ENCODE data around the gene SLC41A1.

SLC41A1 gene

GRCh38 chr1:205750138-205751035 is 62.6 kb downstream of the SLC41A1 start, which contains the start of gene NUCKS1:
Gene NUCKS1, minus strand, starts transcription at chr1:205750182. Its CDS starts 209 bp downstream, at chr1:205749973.
- DNase-seq: peak; percentile 97

DNA sequence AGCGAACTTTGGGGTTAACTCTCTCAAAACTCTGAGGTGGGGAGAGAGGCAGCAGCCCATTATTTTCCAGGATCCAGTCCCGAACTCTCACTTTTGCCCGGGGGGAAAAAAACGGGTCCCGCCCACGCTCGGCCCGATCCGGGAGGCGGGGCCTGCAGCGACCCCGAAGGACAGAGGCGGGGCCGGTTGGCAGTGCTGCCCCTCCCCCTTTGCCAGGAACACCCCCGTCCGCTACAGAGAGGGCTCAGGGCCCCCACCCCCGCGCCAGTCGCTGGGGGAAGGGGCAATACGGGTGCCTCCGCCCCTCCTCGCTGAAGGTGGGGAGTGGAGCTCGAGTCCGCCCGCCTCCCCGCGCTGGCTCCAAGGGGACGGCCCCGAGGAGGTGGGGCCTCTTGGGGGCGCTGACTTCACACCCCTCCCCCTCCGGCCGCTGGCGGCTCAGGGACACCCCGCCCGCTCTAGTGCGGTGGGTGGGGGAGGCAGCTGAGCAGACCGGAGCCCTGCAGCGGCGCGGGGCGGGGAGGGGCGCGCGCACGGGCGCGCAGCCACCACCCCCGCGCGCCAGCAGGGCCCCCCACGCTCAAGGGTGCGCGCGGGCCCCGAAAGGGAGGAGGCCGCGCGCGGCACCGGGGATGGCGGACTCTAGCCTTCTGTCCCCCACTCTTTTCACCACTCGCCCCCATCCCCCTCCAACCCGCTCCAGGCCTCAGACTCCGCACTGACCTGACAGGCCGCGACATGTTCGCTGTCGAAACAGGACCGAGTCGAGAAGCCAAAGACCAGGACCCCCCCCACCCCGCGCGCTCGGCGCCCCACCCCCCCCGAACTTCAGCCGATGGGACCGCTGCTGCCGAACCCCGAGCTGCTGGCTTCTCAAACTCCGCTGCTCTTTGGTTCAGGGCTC is 63.5 kb downstream of the SLC41A1 start:
- DNase-seq: peak; percentile 95

- DNase-seq: peak; percentile 23
Measured at GRCh38 chr1:205748403-205749233, 64.4 kb downstream of the SLC41A1 start.

DNA sequence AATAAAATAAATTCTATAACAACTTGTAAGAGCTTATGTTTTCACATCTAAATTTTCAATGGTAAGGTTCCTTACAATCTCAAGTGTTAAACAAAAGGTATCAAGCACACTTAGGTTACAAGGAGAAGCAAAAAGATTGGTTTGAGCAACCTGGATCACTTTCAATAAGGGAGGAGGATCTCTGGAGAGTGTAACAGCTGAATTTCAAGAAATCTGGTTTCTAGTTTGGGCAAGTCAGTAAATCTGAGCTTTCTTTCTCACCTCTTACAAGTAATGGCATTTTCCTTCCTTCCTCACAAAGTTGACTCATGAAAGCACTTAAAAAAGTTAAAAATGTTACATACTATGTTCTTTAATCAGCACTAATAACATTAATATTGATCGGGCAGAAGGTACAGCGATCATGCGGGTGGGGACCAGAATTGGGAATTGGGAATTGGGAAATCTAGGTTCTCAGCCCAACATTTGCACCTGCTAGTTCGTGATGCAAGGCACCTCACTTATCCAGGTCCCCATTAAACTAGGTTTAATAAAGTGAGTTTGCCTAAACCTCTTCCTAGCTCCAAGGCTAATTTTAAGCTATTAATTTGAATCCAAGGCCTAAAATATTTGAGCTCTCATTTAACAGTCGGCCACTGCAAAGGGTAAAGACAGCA is 66.1 kb downstream of the SLC41A1 start:
- no peak for DNase-seq

DNA sequence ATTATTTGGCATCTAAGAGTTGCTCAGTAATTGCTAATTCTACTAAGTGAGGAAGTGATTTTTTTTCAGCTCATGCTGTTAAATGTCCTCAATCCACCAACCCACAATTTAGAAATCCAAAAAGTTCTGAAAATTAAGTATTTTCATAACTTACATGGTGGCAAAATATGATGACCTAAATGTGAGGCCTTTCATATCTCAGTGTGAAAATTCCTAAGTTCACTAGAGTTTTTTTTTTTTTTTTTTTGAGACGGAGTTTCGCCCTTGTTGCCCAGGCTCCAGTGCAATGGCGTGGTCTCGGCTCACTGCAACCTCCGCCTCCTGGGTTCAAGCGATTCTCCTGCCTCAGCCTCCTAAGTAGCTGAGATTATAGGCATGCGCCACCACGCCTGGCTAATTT is 68.6 kb downstream of the SLC41A1 start:
- DNase-seq: no peak

DNA sequence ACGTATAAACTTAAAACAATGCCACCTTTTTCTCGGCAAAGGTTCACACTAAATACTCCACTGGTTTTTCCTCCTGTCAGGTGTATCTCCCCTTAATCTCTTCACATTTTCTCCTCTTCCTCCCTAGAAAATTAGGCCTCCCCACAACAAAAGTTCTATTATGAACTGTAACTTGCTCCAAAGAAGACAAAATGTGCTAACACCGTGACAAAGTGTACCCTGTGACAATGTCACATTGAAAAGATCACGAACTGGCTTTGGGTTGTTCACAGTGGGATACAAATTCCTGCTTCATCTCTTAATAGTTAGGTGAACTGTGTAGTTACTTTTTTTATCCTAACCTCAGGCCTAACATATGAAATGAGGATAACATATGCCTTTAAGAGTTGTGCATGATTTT is 69.0 kb downstream of the SLC41A1 start:
- no peak for DNase-seq

DNA sequence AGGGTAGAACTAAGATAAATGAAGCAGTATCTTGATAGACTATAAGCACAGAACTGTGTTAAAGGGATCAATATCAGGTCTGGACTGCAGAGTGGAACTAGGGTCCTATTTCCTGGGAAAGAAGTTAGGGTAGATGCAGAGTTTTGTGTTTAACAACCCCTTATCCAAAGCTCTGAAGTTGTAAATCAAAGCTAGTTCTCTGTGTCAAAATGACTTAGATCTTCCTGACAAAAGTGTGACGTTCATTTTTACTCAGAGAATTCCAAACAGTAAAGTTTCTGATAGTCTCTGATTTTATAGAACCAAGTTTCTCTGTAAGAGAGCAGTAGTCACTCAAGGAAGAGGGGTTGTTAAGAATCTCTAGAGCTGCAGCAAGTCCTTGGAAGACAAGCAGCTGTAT is 71.3 kb downstream of the SLC41A1 start:
- no peak for DNase-seq

DNA sequence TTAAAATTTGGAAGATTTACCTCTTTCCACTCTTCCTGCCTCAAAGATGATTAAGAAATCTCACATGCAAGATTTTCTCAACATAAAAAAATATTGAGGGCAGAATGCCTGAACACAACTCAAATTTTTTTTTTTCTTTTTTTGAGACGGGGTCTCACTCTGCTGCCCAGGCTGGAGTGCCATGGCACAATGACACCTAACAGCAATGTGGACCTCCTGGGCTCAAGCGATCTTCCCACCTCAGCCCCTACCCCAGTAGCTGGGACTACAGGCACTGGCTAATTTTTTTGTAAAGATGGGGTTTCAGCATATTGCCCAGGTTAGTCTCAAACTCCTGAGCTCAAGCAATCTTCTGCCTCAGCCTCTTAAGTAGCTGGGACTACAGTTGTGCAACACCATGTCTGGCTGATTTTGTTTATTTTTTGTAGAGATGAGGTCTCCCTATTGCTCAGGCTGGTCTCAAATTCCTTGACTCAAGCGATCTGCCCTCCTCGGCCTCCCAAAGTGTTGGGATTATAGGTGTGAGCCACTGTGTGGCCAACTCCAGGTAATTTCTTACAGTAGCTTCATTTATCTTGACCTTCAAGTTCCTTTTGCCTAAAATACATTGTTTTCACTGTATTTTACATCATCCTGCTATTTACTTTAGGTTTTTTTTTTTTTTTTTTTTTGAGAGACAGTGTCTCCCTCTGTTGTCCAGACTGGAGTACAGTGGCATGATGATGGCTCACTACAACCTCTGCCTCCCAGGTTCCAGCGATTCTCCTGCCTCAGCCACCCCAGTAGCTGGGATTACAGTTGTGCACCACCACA is 73.4 kb downstream of the SLC41A1 start:
- DNase-seq: no peak

All from central memory CD4-positive, alpha-beta T cell (primary cell).